IPS-18a (cell line): ENCODE measurements around the gene MAP4K4.

Source experiments
- H3K27ac ChIP-seq: one replicate; pipeline ENCODE4 v1.5.1; 2013; ENCODE audit warnings: low read length
- H3K27me3 ChIP-seq: one replicate; pipeline ENCODE4 v1.6.1; 2013; ENCODE audit warnings: mild to moderate bottlenecking, low read length; ENCODE audit not compliant: control insufficient read depth, insufficient read depth
- H3K36me3 ChIP-seq: one replicate; pipeline ENCODE4 v1.6.1; 2013; ENCODE audit warnings: low read depth, low read length; ENCODE audit not compliant: control insufficient read depth
- H3K4me1 ChIP-seq: one replicate; pipeline ENCODE4 v1.6.1; 2013; ENCODE audit warnings: low read depth, low read length; ENCODE audit not compliant: control insufficient read depth
- H3K4me3 ChIP-seq: one replicate; pipeline ENCODE4 v1.5.1; 2013; ENCODE audit warnings: low read length
- H3K9ac ChIP-seq: one replicate; pipeline ENCODE4 v1.6.1; 2013; ENCODE audit warnings: mild to moderate bottlenecking, low read length, moderate library complexity
- H3K9me3 ChIP-seq: one replicate; pipeline ENCODE4 v1.6.1; 2013; ENCODE audit warnings: low read depth, low read length; ENCODE audit not compliant: control insufficient read depth

Gene MAP4K4

GRCh38 chr2:101790416-101790815 lies 92.9 kb downstream of the MAP4K4 start:
- no peaks in the 10 kb centered on the region for H3K9me3 ChIP-seq
- no peak overlapping the region for H3K4me3 ChIP-seq
- H3K36me3 ChIP-seq, result peaks cover 7% of the 10 kb centered on the region
- H3K9ac ChIP-seq, result no peak overlapping the region
- peaks cover 3% of the 10 kb centered on the region for H3K4me1 ChIP-seq
- no peaks in the 10 kb centered on the region for H3K27me3 ChIP-seq
- H3K27ac ChIP-seq, result no peak overlapping the region

- Histone ChIP-seq H3K27ac (no peak overlapping the region), H3K4me3 (no peak overlapping the region), H3K9ac (no peak overlapping the region), H3K9me3 (no peaks in the 10 kb centered on the region), H3K4me1 (peaks cover 3% of the 10 kb centered on the region), H3K27me3 (no peaks in the 10 kb centered on the region), H3K36me3 (peaks cover 7% of the 10 kb centered on the region)
Observed at GRCh38 chr2:101790857-101791256, 93.3 kb downstream of the MAP4K4 start.

- H3K27ac ChIP-seq, result no peak overlapping the region
- H3K4me1 ChIP-seq, result peaks cover 3% of the 10 kb centered on the region
- no peak overlapping the region for H3K9ac ChIP-seq
- H3K9me3 ChIP-seq, result no peaks in the 10 kb centered on the region
- H3K27me3 ChIP-seq, result no peaks in the 10 kb centered on the region
- H3K4me3 ChIP-seq, result no peak overlapping the region
- H3K36me3 ChIP-seq, result peaks cover 7% of the 10 kb centered on the region
Observed at GRCh38 chr2:101792208-101792607, 94.7 kb downstream of the MAP4K4 start.

- H3K36me3 ChIP-seq, result peaks cover 7% of the 10 kb centered on the region
- H3K4me3 ChIP-seq, result no peak overlapping the region
- no peaks in the 10 kb centered on the region for H3K9me3 ChIP-seq
- H3K27ac ChIP-seq, result no peak overlapping the region
- H3K4me1 ChIP-seq, result peaks cover 3% of the 10 kb centered on the region
- no peak overlapping the region for H3K9ac ChIP-seq
- no peaks in the 10 kb centered on the region for H3K27me3 ChIP-seq
Observed at GRCh38 chr2:101793277-101793969, 95.9 kb downstream of the MAP4K4 start.

- H3K4me3 ChIP-seq, result no peak overlapping the region
- H3K27ac ChIP-seq, result no peak overlapping the region
- no peak overlapping the region for H3K9ac ChIP-seq
- no peaks in the 10 kb centered on the region for H3K9me3 ChIP-seq
- peaks cover 3% of the 10 kb centered on the region for H3K4me1 ChIP-seq
- no peaks in the 10 kb centered on the region for H3K27me3 ChIP-seq
- peaks cover 7% of the 10 kb centered on the region for H3K36me3 ChIP-seq
Observed at GRCh38 chr2:101794141-101794540, 96.6 kb downstream of the MAP4K4 start.

GRCh38 chr2:101795033-101795432 lies 97.5 kb downstream of the MAP4K4 start:
- H3K4me1 ChIP-seq, result no peaks in the 10 kb centered on the region
- H3K27me3 ChIP-seq, result no peaks in the 10 kb centered on the region
- H3K9ac ChIP-seq, result no peak overlapping the region
- H3K27ac ChIP-seq, result no peak overlapping the region
- H3K9me3 ChIP-seq, result no peaks in the 10 kb centered on the region
- H3K4me3 ChIP-seq, result no peak overlapping the region
- H3K36me3 ChIP-seq, result peaks cover 7% of the 10 kb centered on the region

GRCh38 chr2:101796825-101797600 lies 99.5 kb downstream of the MAP4K4 start:
- Histone ChIP-seq H3K9ac (no peak overlapping the region), H3K9me3 (no peaks in the 10 kb centered on the region), H3K36me3 (no peaks in the 10 kb centered on the region), H3K27me3 (no peaks in the 10 kb centered on the region), H3K4me1 (no peaks in the 10 kb centered on the region), H3K4me3 (no peak overlapping the region), H3K27ac (no peak overlapping the region)

- H3K27ac ChIP-seq, result no peak overlapping the region
- no peaks in the 10 kb centered on the region for H3K36me3 ChIP-seq
- H3K9ac ChIP-seq, result no peak overlapping the region
- H3K9me3 ChIP-seq, result no peaks in the 10 kb centered on the region
- peaks cover 32% of the 10 kb centered on the region for H3K4me1 ChIP-seq
- no peak overlapping the region for H3K4me3 ChIP-seq
- H3K27me3 ChIP-seq, result no peaks in the 10 kb centered on the region
Observed at GRCh38 chr2:101801496-101801895, 104.0 kb downstream of the MAP4K4 start.

- no peaks in the 10 kb centered on the region for H3K9me3 ChIP-seq
- no peaks in the 10 kb centered on the region for H3K36me3 ChIP-seq
- no peak overlapping the region for H3K27ac ChIP-seq
- H3K27me3 ChIP-seq, result no peaks in the 10 kb centered on the region
- peaks cover 40% of the 10 kb centered on the region for H3K4me1 ChIP-seq
- H3K4me3 ChIP-seq, result no peak overlapping the region
- H3K9ac ChIP-seq, result no peak overlapping the region
Observed at GRCh38 chr2:101802329-101802728, 104.8 kb downstream of the MAP4K4 start.

- H3K4me3 ChIP-seq, result no peak overlapping the region
- H3K27me3 ChIP-seq, result no peaks in the 10 kb centered on the region
- no peaks in the 10 kb centered on the region for H3K36me3 ChIP-seq
- H3K9ac ChIP-seq, result no peak overlapping the region
- H3K4me1 ChIP-seq, result peaks cover 48% of the 10 kb centered on the region
- no peaks in the 10 kb centered on the region for H3K9me3 ChIP-seq
- H3K27ac ChIP-seq, result no peak overlapping the region
Observed at GRCh38 chr2:101803128-101803527, 105.6 kb downstream of the MAP4K4 start.

GRCh38 chr2:101803945-101804696 lies 106.6 kb downstream of the MAP4K4 start:
- Histone ChIP-seq H3K4me3 (no peak overlapping the region), H3K27me3 (no peaks in the 10 kb centered on the region), H3K9ac (no peak overlapping the region), H3K9me3 (no peaks in the 10 kb centered on the region), H3K4me1 (peaks cover 56% of the 10 kb centered on the region), H3K36me3 (no peaks in the 10 kb centered on the region), H3K27ac (no peak overlapping the region)
